Heart left ventricle (tissue), 16 donors: ENCODE data around the gene CELF6. TPM values are rescaled to one million over a fixed set of nuclear protein-coding genes. Genes with fewer than 3 reads are reported as not detected.
A peak's percentile ranks its signal among the peaks of the same experiment; 100 is the strongest.

Experiments used
- ATAC-seq, 4 donors: fragments of 200-7000 bp; cut with Tn5 transposase; one replicate each; pipeline ENCODE4 v1.9.1; 2020 to 2022; ENCODE audit warnings: moderate library complexity in 4 of 4, mild to moderate bottlenecking in 3 of 4, moderate number of reproducible peaks in 1 of 4
- DNase-seq, 5 donors: peaks; one replicate each; pipeline ENCODE4 v3.0.0-alpha.2; 2020
- H3K27ac ChIP-seq, 12 donors: fragments of 200-600 bp; sonication (generic) in 4 of 12; one replicate each; pipeline versions ENCODE4 v1.5.0 to v1.8.0; 2016 to 2022; ENCODE audit warnings: mild to moderate bottlenecking in 2 of 12
- H3K27me3 ChIP-seq, 9 donors: fragments of 200-600 bp; sonication (generic) in 2 of 9; one replicate each; pipeline versions ENCODE4 v1.5.1 to v1.8.0; 2016 to 2022; ENCODE audit warnings: mild to moderate bottlenecking in 3 of 9
- H3K36me3 ChIP-seq, 9 donors: fragments of 200-600 bp; sonication (generic) in 2 of 9; one replicate each; pipeline versions ENCODE4 v1.5.0 to v1.8.0; 2018 to 2022; ENCODE audit warnings: mild to moderate bottlenecking in 2 of 9
- H3K4me1 ChIP-seq, 12 donors: fragments of 200-600 bp; sonication (generic) in 4 of 12; one replicate each; pipeline versions ENCODE4 v1.5.0 to v1.8.0; 2016 to 2022; ENCODE audit warnings: mild to moderate bottlenecking in 3 of 12
- H3K4me3 ChIP-seq, 12 donors: fragments of 200-600 bp; sonication (generic) in 4 of 12; one replicate each; pipeline versions ENCODE4 v1.5.0 to v1.8.0; 2017 to 2022; ENCODE audit warnings: mild to moderate bottlenecking in 9 of 12, moderate library complexity in 4 of 12
- H3K9me3 ChIP-seq, 12 donors: fragments of 200-600 bp; sonication (generic) in 4 of 12; one replicate each; pipeline versions ENCODE4 v1.5.0 to v1.8.0; 2016 to 2022; ENCODE audit warnings: mild to moderate bottlenecking in 1 of 12
- POLR2A ChIP-seq, 2 donors: fragments of 450-650 bp; IDR thresholded peaks; one replicate each; pipeline ENCODE4 v1.6.1; 2017; ENCODE audit warnings: antibody characterized with exemption in 2 of 2, mild to moderate bottlenecking in 2 of 2, moderate library complexity in 2 of 2
- WGBS, 4 donors: extraction: QIAGEN DNeasy Blood & Tissue Kit in 2 of 4; methylation state at CpG; one replicate each; pipeline versions ENCODE4 v1.1.5 to v1.1.7; 2013 to 2018; 5-methylcytosine and 5-hydroxymethylcytosine counted together
- intact Hi-C, 10 donors: fragments of 100-400 bp; cut with DNase I; formaldehyde crosslinking; loops; one replicate each; pipeline versions ENCODE4 v1.11.1 to v1.14.2; 2022
- polyA plus RNA-seq, 2 donors: library from polyadenylated mRNA; stranded (reverse); fragments of 200-250 nt; gene quantifications; one replicate each; pipeline ENCODE4 v1.2.3, GENCODE V29; 2013
- total RNA-seq, 9 donors: library from RNA; depleted of rRNA in 2 of 9; stranded (reverse); fragments of >200 nt in 2 of 9; fragmentation: NEBNext Ultra II Directional in 3 of 9; extraction: Animal tissue kit (Norgen Biotek cat#: 25700) in 3 of 9; gene quantifications; one replicate each; pipeline versions ENCODE4 v1.1.0 to v1.2.4, GENCODE V29; 2016 to 2023
- TF ChIP-seq, protein P1 (sequence below), 12 donors: fragments of 200-600 bp; sonication (generic) in 4 of 12; IDR thresholded peaks; one replicate each; pipeline versions ENCODE4 v1.5.0 to v1.8.0; 2018 to 2022; ENCODE audit warnings: antibody characterized with exemption in 12 of 12, mild to moderate bottlenecking in 5 of 12
- donor health status: ischemic (EF 13 %, LVEDD 7.1; RV severe dilation, severe dysfunction).
- donor health status: healthy with polysubstance abuse.
- donor health status: DM: no; HTN: yes; CAD: no.
- donor health status: DM: no; HTN: no; CAD: no.
- donor health status: ischemic (EF 25% LVEDD 6.9; RV normal size, moderate dysfunction).
- donor health status: ischemic (EF 25% LVEDD 5.7; RV mildly dilated, moderate dysfunction).
- donor health status: healthy.
- donor health status: DM: yes; HTN: yes; CAD: no.
- donor health status: ischemic (EF 35%, LVEDD 5.7; RV mildly dilated, moderate dysfunction).
- donor health status: nonischemic (EF 11% LVEDD 7.7; RV severe dilation, severe dysfunction).
- donor health status: DM: yes; HTN: yes; CAD: no.
- donor health status: PGD.
- donor health status: ischemic (EF 29% LVEDD 5.4; RV normal size, mild dysfunction).
- donor health status: nonischemic (EF 23%, LVEDD 6.1; RV moderate dilation, normal function).

The CELF6 gene
- total and polyA plus RNA-seq, 11 donors, result 0.31 to 1.4 (median 0.87) TPM

DNA sequence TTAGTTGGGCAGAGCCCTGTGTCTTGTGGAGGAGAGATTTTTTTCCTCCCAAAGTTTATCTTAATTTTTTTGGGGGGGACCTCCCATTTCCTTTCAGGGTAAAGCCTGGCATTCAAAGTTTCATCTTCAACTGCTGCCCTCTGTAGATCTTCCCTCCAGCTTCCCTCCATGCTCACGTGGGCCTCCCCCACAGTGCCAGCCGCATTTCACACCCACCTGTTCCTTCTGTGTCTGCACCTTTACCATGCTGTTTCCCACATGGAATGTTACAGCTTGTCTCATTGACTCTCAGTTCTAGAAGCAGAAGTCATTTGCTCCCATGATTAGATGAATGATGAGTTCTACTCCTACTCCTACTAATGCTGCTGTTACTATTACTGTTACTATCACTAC, 6.5 kb downstream of the CELF6 start:
- Histone ChIP-seq H3K27me3 (no peaks in the 10 kb centered on the region), H3K27ac (no peak overlapping the region), H3K36me3 (no peaks in the 10 kb centered on the region), H3K9me3 (no peaks in the 10 kb centered on the region), H3K4me1 (no peaks in the 10 kb centered on the region), H3K4me3 (no peak overlapping the region)
- intact Hi-C loops, result loop anchor here in 1 of 10 donors (10.0 kb wide), 1 partner anchor 221 kb away; no protein-coding TSS in a partner anchor
- WGBS, 4 donors, result 80 to 87% (median 85%) methylated on average over 2 of the region's 2 CpGs
- no peak for DNase-seq
- no peak for ATAC-seq
- no peak for TF ChIP-seq POLR2A (IDR thresholded peaks at IDR 0.05)
- TF ChIP-seq, protein P1, sequence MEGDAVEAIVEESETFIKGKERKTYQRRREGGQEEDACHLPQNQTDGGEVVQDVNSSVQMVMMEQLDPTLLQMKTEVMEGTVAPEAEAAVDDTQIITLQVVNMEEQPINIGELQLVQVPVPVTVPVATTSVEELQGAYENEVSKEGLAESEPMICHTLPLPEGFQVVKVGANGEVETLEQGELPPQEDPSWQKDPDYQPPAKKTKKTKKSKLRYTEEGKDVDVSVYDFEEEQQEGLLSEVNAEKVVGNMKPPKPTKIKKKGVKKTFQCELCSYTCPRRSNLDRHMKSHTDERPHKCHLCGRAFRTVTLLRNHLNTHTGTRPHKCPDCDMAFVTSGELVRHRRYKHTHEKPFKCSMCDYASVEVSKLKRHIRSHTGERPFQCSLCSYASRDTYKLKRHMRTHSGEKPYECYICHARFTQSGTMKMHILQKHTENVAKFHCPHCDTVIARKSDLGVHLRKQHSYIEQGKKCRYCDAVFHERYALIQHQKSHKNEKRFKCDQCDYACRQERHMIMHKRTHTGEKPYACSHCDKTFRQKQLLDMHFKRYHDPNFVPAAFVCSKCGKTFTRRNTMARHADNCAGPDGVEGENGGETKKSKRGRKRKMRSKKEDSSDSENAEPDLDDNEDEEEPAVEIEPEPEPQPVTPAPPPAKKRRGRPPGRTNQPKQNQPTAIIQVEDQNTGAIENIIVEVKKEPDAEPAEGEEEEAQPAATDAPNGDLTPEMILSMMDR (IDR thresholded peaks at IDR 0.05), result no peak

- Histone ChIP-seq H3K36me3 (no peaks in the 10 kb centered on the region), H3K4me1 (no peaks in the 10 kb centered on the region), H3K27me3 (no peaks in the 10 kb centered on the region), H3K9me3 (no peaks in the 10 kb centered on the region), H3K4me3 (no peak overlapping the region), H3K27ac (no peak overlapping the region)
- intact Hi-C loops, result loop anchor here in 1 of 10 donors (10.0 kb wide), 1 partner anchor 222 kb away; no protein-coding TSS in a partner anchor
- WGBS, 4 donors, result 54 to 65% (median 61%) methylated on average over 2 of the region's 2 CpGs
- peak; percentile 63 to 92 (median 92) for ATAC-seq
- peak; percentile 54 to 76 (median 66) for DNase-seq
- no peak for TF ChIP-seq POLR2A (IDR thresholded peaks at IDR 0.05)
- TF ChIP-seq, protein P1 (IDR thresholded peaks at IDR 0.05), result peak; percentile 52 to 75 (median 67)
These were observed 7.1 kb downstream of the CELF6 start for GRCh38 chr15:72312605-72313447.

DNA sequence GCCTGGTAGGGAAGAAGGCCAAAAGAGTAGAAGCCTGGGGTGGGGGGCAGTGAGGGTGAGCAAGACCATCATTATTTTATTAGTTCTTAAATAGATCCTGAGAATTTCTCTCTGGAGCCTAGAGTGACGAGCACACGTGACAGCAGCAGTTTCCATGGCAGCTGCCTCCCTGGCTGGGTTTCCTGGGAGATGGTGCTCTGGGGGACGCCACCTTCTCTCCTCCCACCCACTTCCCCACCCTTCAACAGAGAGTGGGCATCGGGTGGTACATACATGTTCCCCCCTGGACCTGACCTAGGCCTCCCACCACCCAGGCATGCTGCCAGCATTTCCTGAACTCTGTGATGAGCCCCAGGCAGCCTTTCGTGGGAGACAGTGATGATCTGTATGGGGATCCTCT, 12.9 kb downstream of the CELF6 start:
- no peaks in the 10 kb centered on the region for H3K9me3 ChIP-seq
- intact Hi-C loops, result no loop called here
- no peak for TF ChIP-seq POLR2A (IDR thresholded peaks at IDR 0.05)
- TF ChIP-seq, protein P1 (IDR thresholded peaks at IDR 0.05), result no peak
- no peaks in the 10 kb centered on the region for H3K4me1 ChIP-seq
- no peaks in the 10 kb centered on the region for H3K27me3 ChIP-seq
- no peak overlapping the region for H3K27ac ChIP-seq
- whole genome bisulfite sequencing, 4 donors, result 62 to 76% (median 70%) methylated on average over 5 of the region's 5 CpGs
- DNase-seq (no peak), ATAC-seq (no peak)
- no peak overlapping the region for H3K4me3 ChIP-seq
- no peaks in the 10 kb centered on the region for H3K36me3 ChIP-seq

DNA sequence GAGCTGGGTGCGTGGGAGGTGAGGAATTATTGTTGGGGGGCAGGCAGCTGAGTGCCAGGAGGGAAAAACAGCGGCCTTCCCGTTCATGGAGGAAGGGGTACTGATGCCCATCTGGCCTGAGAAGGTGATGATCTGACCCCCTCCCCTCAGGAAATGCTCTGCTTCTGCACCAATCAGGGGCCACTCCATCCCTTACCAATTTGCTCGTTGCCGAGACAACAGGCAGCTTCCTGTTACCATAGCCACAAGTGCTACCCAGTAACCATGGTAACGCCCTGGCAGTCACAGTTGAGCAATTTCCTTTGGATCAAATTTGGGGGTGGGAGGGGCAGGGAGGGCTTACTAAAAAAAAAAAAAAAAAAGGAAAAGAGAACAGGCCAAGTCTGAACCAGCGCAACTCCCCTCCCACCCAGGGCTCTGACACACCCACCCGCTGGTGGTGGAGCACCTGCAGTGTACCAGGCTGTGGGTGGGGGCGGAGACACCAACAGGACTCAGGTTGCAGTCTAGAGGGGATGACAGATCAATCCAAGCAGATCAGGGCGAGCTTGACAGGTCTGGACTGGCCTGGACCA, 13.7 kb downstream of the CELF6 start:
- Histone ChIP-seq H3K4me3 (no peak overlapping the region), H3K36me3 (no peaks in the 10 kb centered on the region), H3K27ac (no peak overlapping the region), H3K27me3 (no peaks in the 10 kb centered on the region), H3K4me1 (no peaks in the 10 kb centered on the region), H3K9me3 (no peaks in the 10 kb centered on the region)
- DNase-seq (no peak), ATAC-seq (no peak)
- TF ChIP-seq, protein P1 (IDR thresholded peaks at IDR 0.05), result no peak
- TF ChIP-seq POLR2A (IDR thresholded peaks at IDR 0.05), result no peak
- intact Hi-C loops, result no loop called here
- 67 to 82% (median 74%) methylated on average over 10 of the region's 10 CpGs for WGBS, 4 donors
